HEK293 (cell line): ENCODE results near the gene HNRNPA0.

Source experiments
- CTCF ChIA-PET: fragments of 350-600 bp; formaldehyde crosslinking; extraction: SDS; loops from one replicate; lab custom pipeline; 2021; ENCODE audit warnings: antibody characterized with exemption; lab: Yijun Ruan, JAX
- POLR2A ChIA-PET: fragments of 300-600 bp; formaldehyde crosslinking; extraction: SDS; loops from one replicate; lab custom pipeline; 2020; ENCODE audit warnings: antibody characterized with exemption, inconsistent platforms; lab: Yijun Ruan, JAX
- H3K27ac ChIP-seq: fragments of 200-500 bp; sonication (Bioruptor generic); 2 replicates; pipeline ENCODE4 v1.5.1; 2014; ENCODE audit warnings: low read depth, low read length, control low read depth, inconsistent platforms; ENCODE audit errors: extremely low read depth
- H3K36me3 ChIP-seq, 2 experiments: fragments of 200-500 bp in 1 of 2; sonication (Bioruptor generic) in 1 of 2; 1 replicate in 1 of 2; 2 replicates in 1 of 2; pipeline ENCODE4 v1.5.1; 2014 to 2017; ENCODE audit warnings: inconsistent platforms in 2 of 2, low read length in 2 of 2; ENCODE audit not compliant: control insufficient read depth in 2 of 2, insufficient read depth in 1 of 2
- H3K4me1 ChIP-seq: fragments of 200-500 bp; sonication (Bioruptor generic); 2 replicates; pipeline ENCODE4 v1.5.1; 2014; ENCODE audit warnings: mild to moderate bottlenecking, low read length, inconsistent platforms; ENCODE audit not compliant: control insufficient read depth, insufficient read depth
- H3K4me3 ChIP-seq: 2 replicates; pipeline ENCODE4 v1.5.1; 2011; ENCODE audit warnings: low read depth, mild to moderate bottlenecking, control low read depth, low read length, moderate library complexity
- H3K9me3 ChIP-seq: fragments of 200-500 bp; sonication (Bioruptor generic); 2 replicates; pipeline ENCODE4 v1.5.1; 2014; ENCODE audit warnings: low read depth, low read length, inconsistent platforms; ENCODE audit not compliant: control insufficient read depth, insufficient read depth
- ELK4 ChIP-seq: IDR thresholded peaks from 2 replicates; pipeline ENCODE4 v1.6.1; 2011; ENCODE audit warnings: mild to moderate bottlenecking, low read depth, low read length, borderline replicate concordance
- GLIS2 ChIP-seq: fragments of 450-650 bp; formaldehyde crosslinking; IDR thresholded peaks from 2 replicates; pipeline ENCODE4 v1.5.1; 2016; ENCODE audit warnings: missing biosample characterization, missing genetic modification characterization
- KLF16 ChIP-seq: fragments of 450-650 bp; formaldehyde crosslinking; IDR thresholded peaks from 2 replicates; pipeline ENCODE4 v1.5.1; 2017; ENCODE audit warnings: missing biosample characterization, missing genetic modification characterization
- MYNN ChIP-seq: fragments of 450-650 bp; formaldehyde crosslinking; IDR thresholded peaks from 2 replicates; pipeline ENCODE4 v1.5.1; 2016; ENCODE audit warnings: missing biosample characterization, missing genetic modification characterization, borderline replicate concordance
- REST ChIP-seq: fragments of 450-650 bp; formaldehyde crosslinking; IDR thresholded peaks from 2 replicates; pipeline ENCODE4 v1.5.1; 2016; ENCODE audit warnings: missing biosample characterization, missing genetic modification characterization
- SCRT2 ChIP-seq: fragments of 450-650 bp; formaldehyde crosslinking; IDR thresholded peaks from 2 replicates; pipeline ENCODE4 v1.5.1; 2016; ENCODE audit warnings: missing biosample characterization, missing genetic modification characterization
- ZBTB17 ChIP-seq: fragments of 450-650 bp; formaldehyde crosslinking; IDR thresholded peaks from 2 replicates; pipeline ENCODE4 v1.5.1; 2016; ENCODE audit warnings: missing biosample characterization, missing genetic modification characterization
- ZBTB26 ChIP-seq: fragments of 450-650 bp; formaldehyde crosslinking; optimal IDR thresholded peaks from 2 replicates; pipeline ENCODE3; 2016; ENCODE audit warnings: missing biosample characterization, mild to moderate bottlenecking, missing genetic modification characterization
- ZBTB49 ChIP-seq: fragments of 450-650 bp; formaldehyde crosslinking; IDR thresholded peaks from 2 replicates; pipeline ENCODE4 v1.5.1; 2016; ENCODE audit warnings: missing biosample characterization, missing genetic modification characterization, low read depth
- ZNF133 ChIP-seq: fragments of 450-650 bp; formaldehyde crosslinking; IDR thresholded peaks from 2 replicates; pipeline ENCODE4 v1.5.1; 2016; ENCODE audit warnings: missing biosample characterization, missing genetic modification characterization
- ZNF211 ChIP-seq: fragments of 450-650 bp; formaldehyde crosslinking; IDR thresholded peaks from 2 replicates; pipeline ENCODE4 v1.5.1; 2016; ENCODE audit warnings: low read depth, missing biosample characterization, missing genetic modification characterization
- ZNF292 ChIP-seq: fragments of 450-650 bp; formaldehyde crosslinking; IDR thresholded peaks from 2 replicates; pipeline ENCODE4 v1.5.1; 2016; ENCODE audit warnings: low read depth, missing biosample characterization, missing genetic modification characterization, borderline replicate concordance
- ZNF394 ChIP-seq: fragments of 450-650 bp; formaldehyde crosslinking; IDR thresholded peaks from 2 replicates; pipeline ENCODE4 v1.5.1; 2016; ENCODE audit warnings: missing biosample characterization, missing genetic modification characterization, mild to moderate bottlenecking, moderate library complexity, borderline replicate concordance
- ZNF518A ChIP-seq: fragments of 450-650 bp; formaldehyde crosslinking; conservative IDR thresholded peaks from 2 replicates; pipeline ENCODE4 v1.5.1; 2016; ENCODE audit warnings: low read depth, missing biosample characterization, missing genetic modification characterization
- ZNF548 ChIP-seq: fragments of 450-650 bp; formaldehyde crosslinking; IDR thresholded peaks from 2 replicates; pipeline ENCODE4 v1.5.1; 2016; ENCODE audit warnings: missing biosample characterization, missing genetic modification characterization
- ZNF571 ChIP-seq: fragments of 450-650 bp; formaldehyde crosslinking; IDR thresholded peaks from 2 replicates; pipeline ENCODE4 v1.5.0; 2017; ENCODE audit warnings: missing biosample characterization, missing genetic modification characterization
- ZNF624 ChIP-seq: fragments of 450-650 bp; formaldehyde crosslinking; IDR thresholded peaks from 2 replicates; pipeline ENCODE4 v1.5.1; 2017; ENCODE audit warnings: missing biosample characterization, missing genetic modification characterization
- ZNF791 ChIP-seq: fragments of 450-650 bp; formaldehyde crosslinking; IDR thresholded peaks from 2 replicates; pipeline ENCODE4 v1.5.1; 2016; ENCODE audit warnings: missing biosample characterization, missing genetic modification characterization

The HNRNPA0 gene

GRCh38 chr5:137696481-137696880 is 57.7 kb downstream of the HNRNPA0 start:
- no peaks in the 10 kb centered on the region for H3K4me1 ChIP-seq
- no peaks in the 10 kb centered on the region for H3K9me3 ChIP-seq
- POLR2A ChIA-PET: no interaction called here
- TF ChIP-seq ZBTB26 (tag by site-specific recombination) (no peak), KLF16 (no peak), ZNF624 (tag by site-specific recombination) (no peak), ZBTB17 (no peak), ZNF791 (tag by site-specific recombination) (no peak), ZNF571 (tag by site-specific recombination) (no peak), ZNF133 (tag by site-specific recombination) (no peak), ELK4 (no peak), GLIS2 (tag by site-specific recombination) (no peak), ZNF518A (tag by site-specific recombination) (no peak), REST (tag by site-specific recombination) (no peak), ZNF211 (tag by site-specific recombination) (no peak), SCRT2 (no peak), ZNF394 (tag by site-specific recombination) (no peak), ZNF548 (tag by site-specific recombination) (no peak), ZNF292 (no peak), ZBTB49 (tag by site-specific recombination) (no peak), MYNN (tag by site-specific recombination) (no peak)
- H3K27ac ChIP-seq: no peak overlapping the region
- CTCF ChIA-PET: interaction anchor here (0.6 to 1.0 kb wide), 2 partner anchors 46 to 883 kb away, joined by 3 to 5 read pairs; no protein-coding TSS in a partner anchor
- no peak overlapping the region for H3K4me3 ChIP-seq
- H3K36me3 ChIP-seq: peaks cover 0 to 9% of the 10 kb centered on the region in 2 experiments; a peak in 1 of 3 replicates
